SIG-M5 treated with dmso at 0.1 percent for 504 hours (cell line): ENCODE data around the gene BSCL2.
"Not testable (repeated sequence)": the region's sequence is repeated elsewhere in the genome, so short reads cannot be mapped to it uniquely, and the experiment has no call there.

Source experiments
- DNase-seq: peaks from one replicate; lab custom pipeline; 2025; ENCODE audit not compliant: unreplicated experiment; lab: John Stamatoyannopoulos, UW

Gene BSCL2

GRCh38 chr11:62688491-62688890, 18.7 kb downstream of the BSCL2 start:
- no peak for DNase-seq

GRCh38 chr11:62687508-62688396, 19.5 kb downstream of the BSCL2 start:
- DNase-seq, result no peak

GRCh38 chr11:62682518-62682917, 24.7 kb downstream of the BSCL2 start:
- no peak for DNase-seq

GRCh38 chr11:62680825-62681240, 26.4 kb downstream of the BSCL2 start:
- DNase-seq, result peak; percentile 71

DNA sequence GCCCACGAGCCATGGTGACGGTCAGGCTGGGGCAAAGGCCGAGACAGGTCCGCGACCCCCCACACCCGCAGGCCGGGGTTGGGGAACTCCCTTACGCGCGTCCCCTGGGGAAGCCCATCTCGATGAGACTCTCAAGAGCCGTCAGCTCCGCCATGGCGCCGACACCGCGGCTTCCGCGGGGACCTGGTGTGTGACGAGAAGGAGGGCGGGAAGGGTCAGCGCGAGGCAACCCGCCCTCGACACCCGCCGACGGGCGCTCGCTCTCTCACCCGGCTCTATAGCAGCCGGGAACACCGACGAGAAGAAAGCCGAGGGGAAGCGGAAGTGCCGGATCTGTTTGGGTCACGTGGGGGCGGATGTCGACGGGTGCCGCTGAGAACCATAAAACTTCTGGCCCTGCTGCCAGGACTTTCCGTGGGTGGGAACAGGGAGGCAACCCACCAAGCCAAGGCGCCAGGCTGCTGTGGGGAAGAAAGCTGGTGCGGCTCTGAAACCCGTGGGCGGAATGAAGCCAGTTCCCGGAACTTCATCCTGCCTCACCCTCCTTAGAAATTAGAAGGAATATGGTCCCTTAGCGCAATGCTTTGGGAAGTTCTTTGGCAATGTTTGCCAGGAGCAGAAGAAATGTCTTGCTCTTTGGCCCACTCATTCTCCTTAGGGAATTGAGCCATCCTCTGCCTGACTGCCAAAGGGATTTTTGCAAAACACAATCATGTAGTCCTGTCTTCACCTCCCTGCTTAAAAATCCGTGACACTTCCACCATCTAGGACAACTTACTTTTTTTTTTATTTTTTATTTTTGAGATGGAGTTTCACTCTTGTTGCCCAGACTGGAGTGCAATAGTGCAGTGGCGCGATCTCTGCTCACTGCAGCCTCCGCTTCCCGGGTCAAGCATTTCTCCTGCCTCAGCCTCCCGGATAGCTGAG, 28.2 kb downstream of the BSCL2 start, which contains the start of gene UBXN1:
Gene UBXN1 (minus strand): TSS at position 304 of the 927 bp plus-strand sequence. CDS start 150 bp downstream, at position 154.
- DNase-seq, result peak; percentile 89

DNA sequence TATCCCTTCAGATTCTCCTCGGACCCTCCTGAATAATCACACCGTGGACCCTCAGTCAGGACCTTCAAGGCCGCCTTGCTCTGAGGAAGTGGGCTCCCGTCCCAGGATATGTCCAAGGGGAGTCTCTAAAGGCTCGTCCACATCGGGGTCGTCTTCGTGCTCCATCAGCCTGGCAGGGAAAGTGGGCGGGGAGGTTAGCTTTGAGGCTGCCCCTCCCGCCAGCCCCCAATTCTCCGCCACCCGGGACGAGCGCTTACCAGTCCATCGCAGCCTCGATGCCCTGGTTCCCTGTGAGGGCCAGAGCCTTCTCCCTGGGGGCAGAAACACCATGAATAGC, 28.8 kb downstream of the BSCL2 start:
- DNase-seq, result no peak

DNA sequence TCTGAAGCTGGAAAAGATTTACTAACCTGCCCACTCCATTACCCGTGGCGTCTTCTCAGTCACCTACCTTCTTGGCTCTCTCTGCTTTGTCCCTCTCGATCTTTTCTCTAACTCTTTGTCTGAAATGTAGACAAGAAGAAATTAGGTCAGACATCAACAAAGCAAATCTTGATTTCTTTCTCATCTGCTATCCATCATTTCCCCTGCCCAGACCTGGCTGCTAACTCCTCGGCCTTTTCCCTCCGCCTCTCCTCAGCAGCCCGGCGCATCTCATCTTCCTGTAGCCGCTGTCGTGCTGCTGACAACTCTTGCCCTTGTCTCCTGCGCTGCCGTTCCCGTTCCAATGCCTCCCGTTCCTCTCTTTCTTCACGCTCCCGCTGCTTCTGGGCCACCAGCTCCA, 29.5 kb downstream of the BSCL2 start:
- no peak for DNase-seq

- DNase-seq, result no peak
These were observed 30.1 kb downstream of the BSCL2 start for GRCh38 chr11:62677156-62677555.

GRCh38 chr11:62676698-62677097, 30.5 kb downstream of the BSCL2 start:
- DNase-seq, result no peak

GRCh38 chr11:62675415-62675814, 31.8 kb downstream of the BSCL2 start:
- not testable (repeated sequence) for DNase-seq

DNA sequence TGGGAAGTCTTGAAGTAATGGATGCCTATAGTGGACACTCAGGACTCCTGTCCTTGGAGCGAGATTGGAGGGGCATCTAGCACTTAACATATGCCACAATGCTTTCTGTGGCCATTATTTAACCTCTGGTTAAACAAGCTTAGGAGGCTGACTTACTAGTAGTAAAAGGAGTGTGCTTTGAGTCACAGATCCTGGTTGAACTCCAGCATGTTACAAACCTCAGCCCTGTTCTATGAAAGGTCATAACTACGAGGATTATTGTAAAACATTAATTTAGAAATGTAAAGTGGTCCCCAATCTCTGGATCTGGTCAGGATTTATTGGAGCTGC, 34.1 kb downstream of the BSCL2 start:
- no peak for DNase-seq

DNA sequence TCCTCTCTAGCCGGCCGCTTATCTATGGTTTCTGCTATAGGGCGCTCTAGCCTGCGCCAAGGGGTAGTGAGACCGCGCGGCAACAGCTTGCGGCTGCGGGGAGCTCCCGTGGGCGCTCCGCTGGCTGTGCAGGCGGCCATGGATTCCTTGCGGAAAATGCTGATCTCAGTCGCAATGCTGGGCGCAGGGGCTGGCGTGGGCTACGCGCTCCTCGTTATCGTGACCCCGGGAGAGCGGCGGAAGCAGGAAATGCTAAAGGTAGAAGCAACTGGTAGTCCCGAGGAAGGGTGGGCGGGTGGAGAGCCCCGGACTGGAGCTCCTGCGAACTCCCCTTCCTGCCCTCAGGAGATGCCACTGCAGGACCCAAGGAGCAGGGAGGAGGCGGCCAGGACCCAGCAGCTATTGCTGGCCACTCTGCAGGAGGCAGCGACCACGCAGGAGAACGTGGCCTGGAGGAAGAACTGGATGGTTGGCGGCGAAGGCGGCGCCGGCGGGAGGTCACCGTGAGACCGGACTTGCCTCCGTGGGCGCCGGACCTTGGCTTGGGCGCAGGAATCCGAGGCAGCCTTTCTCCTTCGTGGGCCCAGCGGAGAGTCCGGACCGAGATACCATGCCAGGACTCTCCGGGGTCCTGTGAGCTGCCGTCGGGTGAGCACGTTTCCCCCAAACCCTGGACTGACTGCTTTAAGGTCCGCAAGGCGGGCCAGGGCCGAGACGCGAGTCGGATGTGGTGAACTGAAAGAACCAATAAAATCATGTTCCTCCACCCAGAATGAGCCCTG, 35.4 kb downstream of the BSCL2 start, which contains the start of the genes LBHD1 and UQCC3:
Gene LBHD1 (minus strand): TSS at position 660 of the 782 bp plus-strand sequence. CDS start 2,236 bp downstream, outside the sequence.
Gene UQCC3 (plus strand): TSS at position 66 of the 782 bp plus-strand sequence. CDS start 73 bp downstream, at position 139.
- DNase-seq, result peak; percentile 94

- DNase-seq, result peak; percentile 68
These were observed 36.0 kb downstream of the BSCL2 start for GRCh38 chr11:62671236-62671607.

DNA sequence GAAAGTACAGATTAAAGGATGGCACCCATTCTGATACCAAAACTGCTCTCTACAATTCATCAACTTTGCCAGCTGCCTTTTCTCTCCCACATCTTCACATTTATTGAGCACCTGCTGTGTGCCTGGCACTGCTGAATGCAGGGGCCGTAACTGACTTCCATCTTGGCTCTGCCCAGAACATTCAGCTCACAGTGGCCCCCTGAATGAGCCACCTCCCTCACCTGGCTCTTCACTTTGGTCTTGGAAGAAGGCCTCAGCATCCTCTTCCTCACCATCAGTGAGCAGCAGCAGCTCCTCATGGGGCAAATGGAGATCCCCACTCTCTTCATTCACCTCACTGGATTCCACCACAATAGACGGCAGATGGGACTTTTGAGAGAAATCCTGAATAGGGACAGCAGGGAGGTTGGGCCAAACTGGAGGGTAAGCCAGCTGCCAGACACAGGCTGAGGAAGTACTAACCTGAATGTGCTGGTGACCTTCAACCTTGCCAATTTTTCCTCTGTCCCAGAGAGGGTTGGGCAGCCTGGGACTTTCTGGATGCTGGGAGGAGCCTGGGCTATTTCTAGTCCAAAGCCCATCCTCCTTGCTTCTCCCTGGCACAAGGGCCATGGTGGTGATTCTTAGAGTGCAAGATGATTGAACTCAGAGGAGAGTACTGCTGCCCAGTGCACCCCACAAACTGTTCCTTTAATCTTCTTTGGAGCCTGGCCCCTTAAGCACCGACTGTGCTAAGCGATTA, 37.6 kb downstream of the BSCL2 start:
- no peak for DNase-seq

GRCh38 chr11:62667460-62667859, 39.8 kb downstream of the BSCL2 start:
- DNase-seq, result no peak

DNA sequence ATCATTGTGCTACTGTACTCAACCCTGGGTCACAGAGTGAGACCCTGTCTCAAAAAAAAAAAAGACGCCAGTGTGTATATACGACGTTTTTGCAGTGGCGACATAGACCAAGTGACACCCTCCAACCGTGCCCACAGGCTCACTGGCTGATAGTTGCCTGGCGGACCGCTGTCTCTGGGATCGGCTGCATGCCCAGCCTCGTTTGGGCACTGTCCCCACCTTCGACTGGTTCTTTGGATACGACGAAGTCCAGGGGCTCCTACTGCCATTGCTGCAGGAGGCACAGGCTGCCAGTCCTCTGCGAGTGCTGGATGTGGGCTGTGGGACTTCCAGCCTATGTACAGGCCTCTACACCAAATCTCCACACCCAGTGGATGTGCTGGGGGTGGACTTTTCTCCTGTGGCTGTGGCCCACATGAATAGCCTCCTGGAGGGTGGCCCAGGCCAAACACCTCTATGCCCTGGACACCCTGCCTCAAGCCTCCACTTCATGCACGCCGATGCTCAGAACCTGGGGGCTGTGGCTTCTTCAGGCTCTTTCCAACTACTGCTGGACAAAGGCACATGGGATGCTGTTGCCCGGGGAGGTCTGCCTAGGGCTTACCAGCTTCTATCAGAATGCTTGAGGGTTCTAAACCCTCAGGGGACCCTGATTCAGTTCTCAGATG, 40.8 kb downstream of the BSCL2 start:
- DNase-seq, result no peak

- peak; percentile 67 for DNase-seq
These were observed 41.5 kb downstream of the BSCL2 start for GRCh38 chr11:62665599-62666258.

DNA sequence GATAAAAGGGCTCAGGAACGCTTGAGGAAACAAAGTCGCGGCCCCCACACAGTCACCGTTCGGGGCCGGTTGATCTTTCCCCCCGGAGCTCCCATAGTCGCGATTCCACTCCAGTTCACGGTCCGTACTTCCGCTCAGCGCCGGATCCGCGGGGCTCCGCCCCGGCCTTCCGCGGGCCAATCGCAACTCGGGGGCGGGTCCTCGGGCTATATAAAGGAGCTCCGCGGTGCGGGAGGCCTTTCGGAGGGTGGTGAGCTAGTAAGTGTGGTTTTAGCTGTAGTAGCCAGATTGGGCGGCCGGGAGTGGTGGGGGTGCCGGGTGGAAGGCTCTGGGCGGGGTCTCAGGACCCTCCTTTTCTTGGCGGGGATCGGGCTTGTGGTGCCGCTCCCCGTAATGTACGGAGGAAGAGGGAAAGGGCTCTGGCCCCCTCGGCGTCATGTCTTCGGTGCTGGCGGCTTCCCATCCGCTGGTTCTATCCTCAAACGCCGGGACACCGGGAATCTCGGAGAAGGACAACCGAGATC, 42.1 kb downstream of the BSCL2 start, which contains the start of the genes C11orf98 and CSKMT:
Gene C11orf98 (minus strand): TSS at position 136 of the 524 bp plus-strand sequence. CDS start 41 bp downstream, at position 95.
Gene CSKMT (plus strand): TSS at position 238 of the 524 bp plus-strand sequence. CDS start 568 bp downstream, outside the sequence.
- peak; percentile 91 for DNase-seq
